Erythroblast (primary cell): ENCODE data around the gene EXOC7.

Source experiments
- GATA1 ChIP-seq: IDR thresholded peaks from 2 replicates; pipeline ENCODE4 v1.6.1; 2011; ENCODE audit warnings: low read depth, mild to moderate bottlenecking, control low read depth, low read length, moderate library complexity
- POLR2A ChIP-seq: IDR thresholded peaks from 2 replicates; pipeline ENCODE4 v1.6.1; 2011; ENCODE audit warnings: mild to moderate bottlenecking, low read length

GRCh38 chr17:76119409-76120371 lies 16.1 kb upstream of the EXOC7 start:
- TF ChIP-seq POLR2A, result no peak
- TF ChIP-seq GATA1, result no peak
